H9 (cell line): ENCODE measurements around the gene CAPSL. TPM values are rescaled to one million over a fixed set of nuclear protein-coding genes. Genes with fewer than 3 reads are reported as not detected.

Experiments used
- DNase-seq: peaks from one replicate; pipeline ENCODE4 v3.0.0-alpha.2; 2017
- H2AFZ ChIP-seq: one replicate; pipeline ENCODE4 v1.6.1; 2013; ENCODE audit warnings: mild to moderate bottlenecking, low read length, control low read depth, moderate library complexity
- H2AK5ac ChIP-seq: 2 replicates; pipeline ENCODE4 v1.6.1; 2013; ENCODE audit warnings: low read length, control low read depth, mixed read lengths; ENCODE audit not compliant: insufficient read length
- H2BK120ac ChIP-seq: one replicate; pipeline ENCODE4 v1.6.1; 2013; ENCODE audit warnings: low read depth, mild to moderate bottlenecking, low read length, control low read depth, inconsistent platforms; ENCODE audit not compliant: poor library complexity, severe bottlenecking
- H2BK12ac ChIP-seq: 2 replicates; pipeline ENCODE4 v1.6.1; 2013; ENCODE audit warnings: low read length, control low read depth, mixed read lengths, low read depth; ENCODE audit not compliant: insufficient read length
- H2BK15ac ChIP-seq: 2 replicates; pipeline ENCODE4 v1.6.1; 2013; ENCODE audit warnings: low read depth, low read length, control low read depth
- H2BK20ac ChIP-seq: one replicate; pipeline ENCODE4 v1.6.1; 2013; ENCODE audit warnings: low read depth, mild to moderate bottlenecking, low read length, control low read depth, inconsistent platforms; ENCODE audit not compliant: poor library complexity, severe bottlenecking
- H2BK5ac ChIP-seq: 2 replicates; pipeline ENCODE4 v1.6.1; 2013; ENCODE audit warnings: low read length, control low read depth, mixed read lengths; ENCODE audit not compliant: insufficient read length
- H3K14ac ChIP-seq: 2 replicates; pipeline ENCODE4 v1.6.1; 2013; ENCODE audit warnings: low read length, control low read depth; ENCODE audit not compliant: insufficient read depth
- H3K18ac ChIP-seq: 2 replicates; pipeline ENCODE4 v1.6.1; 2013; ENCODE audit warnings: low read depth, mild to moderate bottlenecking, mixed read lengths, low read length, control low read depth; ENCODE audit not compliant: insufficient read length
- H3K23ac ChIP-seq: 2 replicates; pipeline ENCODE4 v1.6.1; 2013; ENCODE audit warnings: low read length, control low read depth, mixed read lengths, low read depth; ENCODE audit not compliant: insufficient read length
- H3K23me2 ChIP-seq: 2 replicates; pipeline ENCODE4 v1.6.1; 2013; ENCODE audit warnings: low read depth, mild to moderate bottlenecking, mixed read lengths, low read length, control low read depth; ENCODE audit not compliant: insufficient read length, poor library complexity, severe bottlenecking
- H3K27ac ChIP-seq: 2 replicates; pipeline ENCODE4 v1.5.1; 2013; ENCODE audit warnings: low read length, control low read depth, mixed read lengths, low read depth; ENCODE audit not compliant: insufficient read length
- H3K27me3 ChIP-seq: 2 replicates; pipeline ENCODE4 v1.6.1; 2013; ENCODE audit warnings: low read length, control low read depth, inconsistent platforms; ENCODE audit not compliant: insufficient read depth
- H3K4ac ChIP-seq: 2 replicates; pipeline ENCODE4 v1.6.1; 2013; ENCODE audit warnings: low read depth, mild to moderate bottlenecking, control low read depth, inconsistent platforms, low read length, moderate library complexity
- H3K4me1 ChIP-seq: 2 replicates; pipeline ENCODE4 v1.6.1; 2013; ENCODE audit warnings: low read length, control low read depth, inconsistent platforms; ENCODE audit not compliant: insufficient read depth
- H3K4me2 ChIP-seq: 2 replicates; pipeline ENCODE4 v1.6.1; 2013; ENCODE audit warnings: low read length, control low read depth, mixed read lengths; ENCODE audit not compliant: insufficient read length, insufficient read depth
- H3K56ac ChIP-seq: 2 replicates; pipeline ENCODE4 v1.6.1; 2013; ENCODE audit warnings: low read depth, mild to moderate bottlenecking, mixed read lengths, low read length, control low read depth; ENCODE audit not compliant: insufficient read length
- H3K79me1 ChIP-seq: 2 replicates; pipeline ENCODE4 v1.6.1; 2013; ENCODE audit warnings: low read depth, mild to moderate bottlenecking, moderate library complexity, low read length, control low read depth, inconsistent platforms; ENCODE audit not compliant: insufficient read depth, poor library complexity, severe bottlenecking
- H3K79me2 ChIP-seq: 2 replicates; pipeline ENCODE4 v1.6.1; 2013; ENCODE audit warnings: low read length, control low read depth, inconsistent platforms; ENCODE audit not compliant: insufficient read depth
- H3K9ac ChIP-seq: 2 replicates; pipeline ENCODE4 v1.6.1; 2013; ENCODE audit warnings: low read length, control low read depth, mixed read lengths; ENCODE audit not compliant: insufficient read length; ENCODE audit errors: extremely low read depth
- H3K9me3 ChIP-seq: one replicate; pipeline ENCODE4 v1.6.1; 2013; ENCODE audit warnings: low read depth, low read length, inconsistent platforms; ENCODE audit not compliant: control insufficient read depth
- H3T11ph ChIP-seq: one replicate; pipeline ENCODE4 v1.6.1; 2013; ENCODE audit warnings: mild to moderate bottlenecking, low read length, control low read depth, inconsistent platforms
- H4K20me1 ChIP-seq: one replicate; pipeline ENCODE4 v1.6.1; 2013; ENCODE audit not compliant: control insufficient read depth, insufficient read length, insufficient read depth
- H4K5ac ChIP-seq: 2 replicates; pipeline ENCODE4 v1.6.1; 2013; ENCODE audit warnings: low read depth, mild to moderate bottlenecking, mixed read lengths, low read length, control low read depth; ENCODE audit not compliant: insufficient read length
- H4K8ac ChIP-seq: replicated peaks from 2 replicates; pipeline ENCODE4 v1.6.1; 2013; ENCODE audit warnings: low read length, control low read depth, mixed read lengths, low read depth; ENCODE audit not compliant: insufficient read length
- H4K91ac ChIP-seq: 2 replicates; pipeline ENCODE4 v1.6.1; 2013; ENCODE audit warnings: low read depth, mild to moderate bottlenecking, moderate library complexity, mixed read lengths, low read length, control low read depth; ENCODE audit not compliant: insufficient read length
- H3K27ac Mint-ChIP-seq, 3 experiments: 2 replicates in 2 of 3; 3 replicates in 1 of 3; pipeline ENCODE4 v1.8.0; 2020 to 2021; ENCODE audit warnings: mixed read lengths in 3 of 3, mild to moderate bottlenecking in 1 of 3, moderate library complexity in 1 of 3
- H3K27me3 Mint-ChIP-seq: 2 replicates; pipeline ENCODE4 v1.8.0; 2021; ENCODE audit warnings: low read depth, mild to moderate bottlenecking, moderate library complexity, mixed read lengths
- H3K36me3 Mint-ChIP-seq, 3 experiments: 2 replicates in 2 of 3; 3 replicates in 1 of 3; pipeline ENCODE4 v1.8.0; 2020 to 2021; ENCODE audit warnings: low read depth in 3 of 3, mixed read lengths in 3 of 3; ENCODE audit not compliant: insufficient read depth in 1 of 3
- H3K4me1 Mint-ChIP-seq, 2 experiments: 2 replicates each; pipeline ENCODE4 v1.8.0; 2020; ENCODE audit warnings: mixed read lengths in 2 of 2
- H3K4me3 Mint-ChIP-seq, 2 experiments: 2 replicates in 1 of 2; 3 replicates in 1 of 2; pipeline ENCODE4 v1.8.0; 2020 to 2021; ENCODE audit warnings: mild to moderate bottlenecking in 2 of 2, mixed read lengths in 2 of 2, moderate library complexity in 1 of 2
- H3K9me3 Mint-ChIP-seq, 2 experiments: 2 replicates in 1 of 2; 3 replicates in 1 of 2; pipeline ENCODE4 v1.8.0; 2020; ENCODE audit warnings: mild to moderate bottlenecking in 2 of 2, mixed read lengths in 2 of 2, moderate library complexity in 1 of 2
- WGBS: extraction: QIAGEN DNeasy Blood & Tissue Kit; methylation state at CpG from one replicate; pipeline ENCODE4 v1.1.7; 2013; ENCODE audit warnings: missing lambda C conversion rate, low lambda C conversion rate, mixed read lengths; ENCODE audit not compliant: insufficient read length; ENCODE audit errors: extremely low coverage; 5-methylcytosine and 5-hydroxymethylcytosine counted together
- total RNA-seq: library from RNA; stranded (reverse); gene quantifications from 2 replicates; pipeline ENCODE4 v1.2.1, GENCODE V29; 2021
- TF ChIP-seq, protein P1 (sequence below): fragments of 200-600 bp; sonication (generic); conservative IDR thresholded peaks from 3 replicates; pipeline ENCODE4 v1.8.0; 2021; ENCODE audit warnings: antibody characterized with exemption, mild to moderate bottlenecking

Gene CAPSL
- total RNA-seq, 1 experiment from 2014 or later = not detected

DNA sequence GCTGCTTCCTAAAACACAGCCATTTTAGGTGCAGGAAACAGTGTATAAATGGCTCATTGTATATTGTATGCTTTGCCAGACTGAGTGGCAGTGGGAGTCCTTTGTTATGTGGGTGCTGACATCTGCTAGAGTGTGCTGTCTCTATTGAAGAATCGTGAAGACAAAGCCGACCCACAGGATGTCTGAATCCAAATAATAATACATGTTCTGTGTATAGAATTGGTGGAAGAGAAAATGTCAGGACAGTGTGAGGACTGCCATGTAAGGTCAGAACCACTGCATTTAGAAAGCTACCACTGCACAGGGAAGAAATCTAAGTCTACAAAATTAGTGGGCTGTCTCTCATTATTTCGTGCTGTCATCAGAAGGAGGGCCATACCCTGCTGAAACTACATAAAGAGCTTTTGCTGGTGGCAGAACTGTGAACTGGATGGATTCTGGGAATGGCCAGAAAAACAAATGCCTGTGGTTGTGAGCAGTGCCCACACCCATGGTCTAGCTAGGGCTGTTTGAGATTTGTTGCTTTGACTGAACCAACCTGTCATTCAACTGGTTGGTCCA lies 79.2 kb downstream of the CAPSL start:
- no peaks in the 10 kb centered on the region for H3K9me3 Mint-ChIP-seq
- no peak overlapping the region for H3K14ac ChIP-seq
- H2BK5ac ChIP-seq = no peak overlapping the region
- WGBS = no CpG with 5 or more reads among the region's 3 CpGs
- H2AFZ ChIP-seq = no peak overlapping the region
- no peaks in the 10 kb centered on the region for H3K27me3 ChIP-seq
- no peak overlapping the region for H2BK15ac ChIP-seq
- H3K23ac ChIP-seq = no peak overlapping the region
- H3K79me2 ChIP-seq = no peaks in the 10 kb centered on the region
- H3K27me3 Mint-ChIP-seq = peaks cover 3% of the 10 kb centered on the region
- no peak overlapping the region for H4K8ac ChIP-seq
- no peaks in the 10 kb centered on the region for H3K9me3 ChIP-seq
- H2BK120ac ChIP-seq = no peak overlapping the region
- H3K79me1 ChIP-seq = no peaks in the 10 kb centered on the region
- no peak overlapping the region for H3K4ac ChIP-seq
- no peaks in the 10 kb centered on the region for H4K20me1 ChIP-seq
- H3K36me3 Mint-ChIP-seq = no peaks in the 10 kb centered on the region
- no peak for DNase-seq
- H2BK20ac ChIP-seq = no peak overlapping the region
- H3K9ac ChIP-seq = no peak overlapping the region
- no peaks in the 10 kb centered on the region for H3K23me2 ChIP-seq
- peak overlapping the region; percentile 3 for H3K4me2 ChIP-seq
- H2BK12ac ChIP-seq = no peak overlapping the region
- H3T11ph ChIP-seq = no peak overlapping the region
- H4K91ac ChIP-seq = no peak overlapping the region
- peaks cover 22 to 34% of the 10 kb centered on the region in 2 experiments for H3K4me1 Mint-ChIP-seq
- H3K4me1 ChIP-seq = peaks cover 8% of the 10 kb centered on the region; the same call in 1 of the 2 replicates
- no peak overlapping the region for H4K5ac ChIP-seq
- no peak overlapping the region; a peak in 1 of 5 replicates for H3K4me3 Mint-ChIP-seq
- no peak overlapping the region for H3K18ac ChIP-seq
- H3K27ac Mint-ChIP-seq = no peak overlapping the region
- no peak overlapping the region for H3K56ac ChIP-seq
- no peak overlapping the region for H2AK5ac ChIP-seq
- H3K27ac ChIP-seq = no peak overlapping the region
- TF ChIP-seq, protein P1, sequence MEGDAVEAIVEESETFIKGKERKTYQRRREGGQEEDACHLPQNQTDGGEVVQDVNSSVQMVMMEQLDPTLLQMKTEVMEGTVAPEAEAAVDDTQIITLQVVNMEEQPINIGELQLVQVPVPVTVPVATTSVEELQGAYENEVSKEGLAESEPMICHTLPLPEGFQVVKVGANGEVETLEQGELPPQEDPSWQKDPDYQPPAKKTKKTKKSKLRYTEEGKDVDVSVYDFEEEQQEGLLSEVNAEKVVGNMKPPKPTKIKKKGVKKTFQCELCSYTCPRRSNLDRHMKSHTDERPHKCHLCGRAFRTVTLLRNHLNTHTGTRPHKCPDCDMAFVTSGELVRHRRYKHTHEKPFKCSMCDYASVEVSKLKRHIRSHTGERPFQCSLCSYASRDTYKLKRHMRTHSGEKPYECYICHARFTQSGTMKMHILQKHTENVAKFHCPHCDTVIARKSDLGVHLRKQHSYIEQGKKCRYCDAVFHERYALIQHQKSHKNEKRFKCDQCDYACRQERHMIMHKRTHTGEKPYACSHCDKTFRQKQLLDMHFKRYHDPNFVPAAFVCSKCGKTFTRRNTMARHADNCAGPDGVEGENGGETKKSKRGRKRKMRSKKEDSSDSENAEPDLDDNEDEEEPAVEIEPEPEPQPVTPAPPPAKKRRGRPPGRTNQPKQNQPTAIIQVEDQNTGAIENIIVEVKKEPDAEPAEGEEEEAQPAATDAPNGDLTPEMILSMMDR = no peak
